ENCODE measurements around the gene UNCX.

UNCX gene

DNA sequence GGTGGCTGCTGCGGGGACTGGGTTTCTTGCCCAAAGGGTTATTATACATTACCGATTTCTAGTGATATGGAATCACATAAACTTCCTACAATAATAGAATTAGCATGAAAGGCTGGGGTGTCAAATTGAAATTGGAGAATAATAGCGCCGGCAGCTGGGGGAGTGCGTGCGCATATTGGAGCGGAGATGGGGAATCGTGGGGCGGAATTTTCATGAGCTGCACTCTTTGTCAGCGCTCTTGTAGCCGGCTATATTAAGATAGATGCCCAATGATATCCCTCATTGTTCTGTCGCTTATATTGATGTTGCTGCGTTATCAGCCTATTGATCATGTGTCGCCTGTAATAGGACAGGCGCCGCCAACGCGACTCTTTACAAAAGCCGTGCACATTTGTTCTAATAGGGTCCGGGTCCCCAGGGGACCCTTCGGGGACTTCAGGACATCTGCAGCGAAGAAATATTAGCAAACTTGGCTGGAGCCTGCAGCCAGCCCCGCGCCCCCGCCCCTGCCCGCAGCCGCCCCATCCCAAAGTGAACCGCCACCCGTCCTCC, 5.1 kb downstream of the UNCX start:
- TF ChIP-seq, protein P1, sequence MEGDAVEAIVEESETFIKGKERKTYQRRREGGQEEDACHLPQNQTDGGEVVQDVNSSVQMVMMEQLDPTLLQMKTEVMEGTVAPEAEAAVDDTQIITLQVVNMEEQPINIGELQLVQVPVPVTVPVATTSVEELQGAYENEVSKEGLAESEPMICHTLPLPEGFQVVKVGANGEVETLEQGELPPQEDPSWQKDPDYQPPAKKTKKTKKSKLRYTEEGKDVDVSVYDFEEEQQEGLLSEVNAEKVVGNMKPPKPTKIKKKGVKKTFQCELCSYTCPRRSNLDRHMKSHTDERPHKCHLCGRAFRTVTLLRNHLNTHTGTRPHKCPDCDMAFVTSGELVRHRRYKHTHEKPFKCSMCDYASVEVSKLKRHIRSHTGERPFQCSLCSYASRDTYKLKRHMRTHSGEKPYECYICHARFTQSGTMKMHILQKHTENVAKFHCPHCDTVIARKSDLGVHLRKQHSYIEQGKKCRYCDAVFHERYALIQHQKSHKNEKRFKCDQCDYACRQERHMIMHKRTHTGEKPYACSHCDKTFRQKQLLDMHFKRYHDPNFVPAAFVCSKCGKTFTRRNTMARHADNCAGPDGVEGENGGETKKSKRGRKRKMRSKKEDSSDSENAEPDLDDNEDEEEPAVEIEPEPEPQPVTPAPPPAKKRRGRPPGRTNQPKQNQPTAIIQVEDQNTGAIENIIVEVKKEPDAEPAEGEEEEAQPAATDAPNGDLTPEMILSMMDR (IDR thresholded peaks at IDR 0.05; ENCODE audit: control insufficient read depth, insufficient read depth, low read depth, low read length, missing control alignments) = no peak
- no peak overlapping the region for H3K4me3 ChIP-seq (ENCODE audit: control insufficient read depth, low read depth, low read length)
- DNase-seq (ENCODE audit: low read depth) = no peak

DNA sequence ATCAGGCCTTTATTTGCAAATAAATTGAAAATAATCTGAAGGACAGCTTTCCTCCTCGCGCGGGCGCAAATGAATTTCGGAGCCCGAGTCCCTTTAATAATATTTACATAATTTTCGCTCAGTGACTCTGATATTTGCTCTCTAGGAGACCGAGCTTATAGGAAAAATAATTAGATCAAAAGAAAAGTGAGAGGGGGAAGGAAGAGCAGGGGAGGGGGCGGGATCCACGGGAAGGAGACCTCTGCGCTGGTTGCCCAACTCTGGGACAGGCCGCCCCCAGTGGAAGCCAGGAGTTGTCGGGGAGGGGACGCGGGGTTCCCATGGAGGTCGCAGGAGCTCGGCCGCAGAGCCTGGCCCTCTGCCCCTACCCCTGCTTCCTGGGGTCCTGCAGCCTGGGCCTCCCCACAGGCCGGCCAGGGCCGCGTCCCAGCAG, 5.8 kb downstream of the UNCX start:
- H3K4me3 ChIP-seq (ENCODE audit: control insufficient read depth, low read depth, low read length) = no peak overlapping the region
- TF ChIP-seq, protein P1 (IDR thresholded peaks at IDR 0.05; ENCODE audit: control insufficient read depth, insufficient read depth, low read depth, low read length, missing control alignments) = no peak

DNA sequence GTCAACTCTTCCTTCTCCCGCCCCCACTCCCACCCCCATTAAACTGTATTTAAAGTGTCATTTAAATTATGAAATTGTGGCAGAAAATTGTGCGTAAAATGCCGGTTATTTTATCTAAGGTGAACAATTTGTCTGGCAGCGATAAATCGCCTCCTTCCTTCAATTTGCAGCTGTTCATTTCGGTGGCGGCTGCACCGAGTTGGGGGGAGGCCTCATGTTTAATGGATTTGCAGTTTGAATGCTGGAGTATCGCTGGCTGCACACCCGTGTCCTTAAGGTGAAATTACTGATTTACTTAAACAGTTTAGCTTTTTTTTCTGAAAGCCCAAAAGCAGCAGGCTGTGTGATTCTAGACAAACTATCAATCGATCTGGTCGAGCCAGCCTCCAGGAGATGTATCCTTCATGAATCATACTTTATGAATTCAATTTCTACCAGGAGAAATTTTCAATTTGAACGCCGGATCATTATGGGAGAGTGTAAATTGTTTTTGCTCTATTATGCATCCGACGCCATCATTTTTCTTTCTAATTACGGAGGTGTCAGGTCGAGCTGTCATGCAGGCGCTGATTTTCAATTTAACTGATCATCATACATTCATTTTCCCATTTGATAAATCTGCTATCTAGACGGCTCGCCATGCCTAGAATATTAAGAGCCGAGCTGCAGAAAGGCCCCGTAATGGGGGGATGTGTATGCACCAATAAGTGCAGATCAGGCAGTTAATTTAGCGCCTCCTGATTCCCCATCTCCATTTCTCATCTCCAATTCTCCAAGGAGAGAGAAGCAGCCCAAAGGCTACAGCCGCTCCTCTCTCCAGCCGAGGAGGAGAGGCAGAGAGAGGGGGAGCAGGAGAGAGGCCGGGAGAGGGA, 6.5 kb downstream of the UNCX start:
- no peak overlapping the region for H3K4me3 ChIP-seq (ENCODE audit: control insufficient read depth, low read depth, low read length)
- DNase-seq (ENCODE audit: low read depth) = no peak
- TF ChIP-seq, protein P1 (IDR thresholded peaks at IDR 0.05; ENCODE audit: control insufficient read depth, insufficient read depth, low read depth, low read length, missing control alignments) = no peak

More for the DNA sequence above, 5.8 kb downstream of the UNCX start:
- no peak for DNase-seq (ENCODE audit: low read depth)

DNA sequence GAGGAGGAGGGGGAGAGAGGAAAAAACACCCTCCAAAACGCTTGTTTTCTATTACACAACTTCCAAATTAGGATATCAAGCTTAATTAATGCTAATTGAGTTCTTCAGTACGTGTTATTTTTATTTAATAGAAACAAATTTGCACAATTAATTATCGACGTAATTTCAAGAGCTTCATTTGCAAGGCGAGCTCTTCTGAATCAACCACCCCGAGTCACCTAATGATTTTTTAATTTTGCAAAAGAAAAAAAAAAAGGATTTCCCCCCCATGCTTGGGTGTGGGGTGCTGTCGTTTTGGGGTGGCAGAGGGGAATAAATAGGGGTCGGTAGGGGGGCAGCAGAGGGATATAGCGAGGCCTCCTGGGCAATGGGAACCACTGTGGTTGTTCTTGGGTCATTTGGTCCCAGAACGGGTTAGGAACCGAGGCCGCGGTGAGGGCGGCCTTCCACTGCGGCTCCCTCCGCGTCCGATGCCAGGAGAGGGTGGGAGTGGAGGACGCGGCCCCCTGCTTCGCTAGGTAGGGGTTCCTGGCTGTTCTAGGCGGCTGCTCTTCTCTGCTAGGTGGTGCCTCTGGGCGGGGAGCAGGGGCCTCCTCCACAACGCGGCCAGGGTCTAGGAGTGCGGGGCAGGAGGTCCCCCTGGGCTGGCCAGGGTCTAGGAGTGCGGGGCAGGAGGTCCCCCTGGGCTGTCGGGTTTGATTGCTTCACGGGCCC, 7.3 kb downstream of the UNCX start:
- no peak for DNase-seq (ENCODE audit: low read depth)
- H3K4me3 ChIP-seq (ENCODE audit: control insufficient read depth, low read depth, low read length) = no peak overlapping the region
- TF ChIP-seq, protein P1 (IDR thresholded peaks at IDR 0.05; ENCODE audit: control insufficient read depth, insufficient read depth, low read depth, low read length, missing control alignments) = no peak

DNA sequence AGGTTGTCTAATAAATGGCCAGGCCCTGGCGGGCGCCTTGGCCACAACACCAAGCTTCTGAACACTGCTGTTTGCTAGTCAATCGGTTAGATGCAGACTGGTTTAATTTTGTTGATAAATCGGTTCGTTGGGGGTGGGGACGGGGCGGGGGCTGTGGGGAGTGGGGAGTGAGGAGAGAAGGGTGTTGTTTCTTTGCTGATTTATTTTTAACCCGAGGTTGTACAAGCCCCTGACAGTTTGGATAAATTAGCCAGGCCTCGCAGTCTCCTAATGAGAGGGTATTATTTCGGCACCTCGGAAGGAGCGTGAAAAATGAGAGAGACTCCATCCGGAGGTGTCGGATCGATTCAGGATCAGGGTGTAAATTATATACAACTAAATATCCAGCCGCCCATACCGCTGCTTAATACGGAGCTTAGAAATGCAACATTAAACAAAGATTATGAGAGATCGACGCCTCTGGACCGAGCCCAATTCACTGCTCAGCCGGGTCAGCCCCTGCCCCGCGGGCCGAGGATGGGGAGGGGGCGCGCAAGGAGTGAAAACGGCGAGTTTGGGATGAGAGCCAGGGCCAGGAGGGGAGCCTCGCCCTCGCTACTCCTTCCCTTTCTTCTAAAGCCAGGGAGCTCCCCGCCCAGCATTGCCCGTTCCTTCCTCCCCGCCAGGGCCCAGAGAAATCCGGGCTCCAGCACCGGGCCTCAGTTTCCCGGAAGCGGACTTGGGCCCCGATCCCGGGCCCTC, 8.0 kb downstream of the UNCX start:
- H3K4me3 ChIP-seq (ENCODE audit: control insufficient read depth, low read depth, low read length) = no peak overlapping the region
- DNase-seq (ENCODE audit: low read depth) = no peak
- TF ChIP-seq, protein P1 (IDR thresholded peaks at IDR 0.05; ENCODE audit: control insufficient read depth, insufficient read depth, low read depth, low read length, missing control alignments) = no peak

DNA sequence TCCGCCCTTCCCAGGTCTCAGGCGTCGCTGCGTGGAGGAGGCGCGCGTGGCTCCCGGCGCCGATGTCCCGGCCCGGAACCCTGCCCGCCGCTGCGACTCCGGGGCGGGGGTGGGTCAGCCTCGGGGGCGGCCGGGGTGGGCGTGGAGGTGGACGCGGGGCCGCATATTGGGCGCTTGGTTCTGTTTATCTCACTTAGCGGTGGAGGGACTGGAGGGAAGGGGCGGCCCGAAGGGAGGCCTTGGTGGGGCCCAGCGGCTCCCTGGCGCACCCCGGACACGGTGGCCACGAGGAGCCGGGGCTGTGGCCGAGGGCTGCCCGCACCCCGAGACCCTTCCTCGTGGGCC, 8.6 kb downstream of the UNCX start:
- no peak overlapping the region for H3K4me3 ChIP-seq (ENCODE audit: control insufficient read depth, low read depth, low read length)
- TF ChIP-seq, protein P1 (IDR thresholded peaks at IDR 0.05; ENCODE audit: control insufficient read depth, insufficient read depth, low read depth, low read length, missing control alignments) = no peak
- DNase-seq (ENCODE audit: low read depth) = no peak
